IMR-90 (cell line): ENCODE results near the gene ANXA3. TPM values are rescaled to one million over a fixed set of nuclear protein-coding genes. Genes with fewer than 3 reads are reported as not detected.

ENCODE experiments used
- ATAC-seq: fragments of 200-7000 bp; cut with Tn5 transposase; 2 replicates; pipeline ENCODE4 v1.9.1; 2020; ENCODE audit warnings: low read depth, mild to moderate bottlenecking, moderate library complexity
- BruUV-seq: library from RNA; stranded (reverse); fragments of 400-500 nt; replicated peaks from 2 replicates; lab custom pipeline; 2021; lab: Mats Ljungman, UMichigan
- CTCF ChIA-PET: fragments of 300-600 bp; formaldehyde crosslinking; extraction: SDS; loops from one replicate; lab custom pipeline; 2021; ENCODE audit warnings: antibody characterized with exemption; lab: Yijun Ruan, JAX
- POLR2A ChIA-PET: fragments of 300-600 bp; sonication (Branson Sonifier 250); formaldehyde crosslinking; loops from one replicate; lab custom pipeline; 2022; ENCODE audit warnings: antibody characterized with exemption; ENCODE audit not compliant: unreplicated experiment; lab: Charles Lee
- DNase-seq: peaks from one replicate; pipeline ENCODE4 v3.0.0; 2013
- H2AFZ ChIP-seq: replicated peaks from 2 replicates; pipeline ENCODE3; 2013; ENCODE audit warnings: low read length, mild to moderate bottlenecking; ENCODE audit not compliant: poor library complexity
- H2AK5ac ChIP-seq: 2 replicates; pipeline ENCODE4 v1.6.1; 2013; ENCODE audit warnings: low read depth, low read length, inconsistent platforms
- H2AK9ac ChIP-seq: replicated peaks from 2 replicates; pipeline ENCODE3; 2013; ENCODE audit warnings: mild to moderate bottlenecking, low read depth, low read length, moderate library complexity; ENCODE audit not compliant: poor library complexity
- H2BK120ac ChIP-seq: 2 replicates; pipeline ENCODE4 v1.6.1; 2013; ENCODE audit warnings: low read depth, low read length, inconsistent platforms
- H2BK15ac ChIP-seq: 3 replicates; pipeline ENCODE4 v1.6.1; 2013; ENCODE audit warnings: low read depth, low read length, inconsistent platforms
- H2BK20ac ChIP-seq: 2 replicates; pipeline ENCODE4 v1.6.1; 2013; ENCODE audit warnings: low read depth, mild to moderate bottlenecking, inconsistent platforms, low read length, moderate library complexity
- H2BK5ac ChIP-seq: 2 replicates; pipeline ENCODE4 v1.6.1; 2013; ENCODE audit warnings: mild to moderate bottlenecking, low read depth, low read length, inconsistent platforms; ENCODE audit not compliant: poor library complexity, severe bottlenecking
- H3K14ac ChIP-seq: replicated peaks from 2 replicates; pipeline ENCODE4 v1.6.1; 2013; ENCODE audit warnings: low read depth, low read length, inconsistent platforms
- H3K18ac ChIP-seq: 2 replicates; pipeline ENCODE4 v1.6.1; 2013; ENCODE audit warnings: low read depth, low read length, control low read depth
- H3K23ac ChIP-seq: 2 replicates; pipeline ENCODE4 v1.6.1; 2013; ENCODE audit warnings: low read depth, low read length, inconsistent platforms
- H3K27ac ChIP-seq: 2 replicates; pipeline ENCODE4 v1.5.1; 2013; ENCODE audit warnings: mild to moderate bottlenecking, control low read depth, low read length; ENCODE audit not compliant: insufficient read depth
- H3K27me3 ChIP-seq: 2 replicates; pipeline ENCODE4 v1.6.1; 2013; ENCODE audit warnings: low read length; ENCODE audit not compliant: control insufficient read depth, insufficient read depth
- H3K36me3 ChIP-seq: 2 replicates; pipeline ENCODE4 v1.6.1; 2013; ENCODE audit warnings: low read length, mixed read lengths; ENCODE audit not compliant: control insufficient read depth, insufficient read depth
- H3K4ac ChIP-seq: 2 replicates; pipeline ENCODE4 v1.6.1; 2013; ENCODE audit warnings: low read depth, low read length, inconsistent platforms
- H3K4me1 ChIP-seq: 2 replicates; pipeline ENCODE4 v1.6.1; 2013; ENCODE audit warnings: low read length, mixed read lengths; ENCODE audit not compliant: control insufficient read depth, insufficient read depth
- H3K4me2 ChIP-seq: 2 replicates; pipeline ENCODE4 v1.6.1; 2013; ENCODE audit warnings: low read depth, mild to moderate bottlenecking, control low read depth, low read length, moderate library complexity
- H3K4me3 ChIP-seq: 2 replicates; pipeline ENCODE4 v1.5.1; 2013; ENCODE audit warnings: low read depth, mild to moderate bottlenecking, control low read depth, low read length, moderate library complexity; ENCODE audit not compliant: insufficient read depth
- H3K56ac ChIP-seq: 2 replicates; pipeline ENCODE4 v1.6.1; 2013; ENCODE audit warnings: low read length, inconsistent platforms; ENCODE audit not compliant: insufficient read depth; ENCODE audit errors: extremely low read depth
- H3K79me1 ChIP-seq, 2 experiments: 2 replicates each; pipeline ENCODE4 v1.6.1; 2013; ENCODE audit warnings: low read length in 2 of 2, inconsistent platforms in 1 of 2, low read depth in 1 of 2
- H3K9ac ChIP-seq: 2 replicates; pipeline ENCODE4 v1.6.1; 2013; ENCODE audit warnings: low read depth, low read length, control low read depth
- H3K9me1 ChIP-seq: 2 replicates; pipeline ENCODE4 v1.6.1; 2013; ENCODE audit warnings: low read length, inconsistent platforms; ENCODE audit not compliant: insufficient read depth
- H3K9me3 ChIP-seq: 2 replicates; pipeline ENCODE4 v1.6.1; 2013; ENCODE audit warnings: low read length; ENCODE audit not compliant: control insufficient read depth, insufficient read depth
- H4K20me1 ChIP-seq: 2 replicates; pipeline ENCODE4 v1.6.1; 2013; ENCODE audit warnings: low read length, inconsistent platforms; ENCODE audit not compliant: insufficient read depth
- H4K5ac ChIP-seq: 2 replicates; pipeline ENCODE4 v1.6.1; 2013; ENCODE audit warnings: mild to moderate bottlenecking, low read depth, low read length, control low read depth
- H4K8ac ChIP-seq, 2 experiments: 2 replicates each; pipeline ENCODE4 v1.6.1; 2013; ENCODE audit warnings: low read depth in 2 of 2, low read length in 2 of 2, control low read depth in 1 of 2, inconsistent platforms in 1 of 2
- H4K91ac ChIP-seq: 2 replicates; pipeline ENCODE4 v1.6.1; 2013; ENCODE audit warnings: low read depth, low read length, inconsistent platforms; ENCODE audit not compliant: insufficient read depth
- MAFK ChIP-seq: IDR thresholded peaks from 2 replicates; pipeline ENCODE4 v1.6.1; 2012; ENCODE audit warnings: low read depth, low read length, improper control_type of control experiment
- RAD21 ChIP-seq: IDR thresholded peaks from 2 replicates; pipeline ENCODE4 v1.6.1; 2012; ENCODE audit warnings: low read length, improper control_type of control experiment
- WGBS, 2 experiments: methylation state at CpG; one replicate each; pipeline versions ENCODE4 v1.1.5 to v1.1.7; 2013; ENCODE audit warnings: missing lambda C conversion rate in 2 of 2; ENCODE audit not compliant: insufficient read length in 1 of 2; ENCODE audit errors: extremely low coverage in 2 of 2; 5-methylcytosine and 5-hydroxymethylcytosine counted together
- dilution Hi-C: fragments of 300-500 bp; cut with HindIII; formaldehyde crosslinking; loops from one replicate; pipeline ENCODE4 v1.14.3; 2018; ENCODE audit warnings: low sequenced_read_pairs; ENCODE audit not compliant: unreplicated experiment
- in situ Hi-C: fragments of 300-500 bp; cut with MboI; formaldehyde crosslinking; loops from 3 replicates; pipeline ENCODE4 v1.14.3; 2019; ENCODE audit warnings: low sequenced_read_pairs, inconsistent platforms, mixed read lengths
- intact Hi-C: fragments of 100-400 bp; cut with micrococcal nuclease; formaldehyde crosslinking; loops from 2 replicates; pipeline ENCODE4 v1.10.0; 2022
- polyA plus RNA-seq, 3 experiments: library from polyadenylated mRNA; depleted of rRNA; stranded (reverse); fragments of >200 nt; gene quantifications; 2 replicates each; pipeline ENCODE4 v1.2.3, GENCODE V29; 2012; ENCODE audit warnings: low replicate concordance in 1 of 3
- total RNA-seq: library from RNA; depleted of rRNA; stranded (reverse); fragments of >200 nt; gene quantifications from 2 replicates; pipeline ENCODE4 v1.2.3, GENCODE V29; 2012

Gene ANXA3
- total and polyA plus RNA-seq, 2 of the 4 experiments (the other 2 are of a cell fraction) = 4.2 to 5.0 TPM

DNA sequence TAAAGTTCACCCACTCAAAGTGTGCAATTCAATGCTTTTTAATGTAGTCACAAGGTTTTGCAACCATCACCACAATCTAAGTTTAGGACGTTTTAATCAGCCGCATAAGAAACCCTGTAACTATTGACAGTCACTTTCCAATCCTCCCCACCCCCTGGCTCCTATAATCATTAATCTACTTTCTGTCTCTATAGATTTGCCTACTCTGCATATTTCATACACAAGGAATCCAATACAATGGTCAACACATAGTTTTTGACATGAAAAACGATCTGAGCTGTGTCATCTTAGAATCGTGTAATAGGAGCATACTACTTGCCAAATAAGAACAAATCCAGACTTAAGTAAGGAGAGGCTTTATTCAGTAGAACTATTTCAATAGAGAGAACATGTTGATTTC, 47.6 kb downstream of the ANXA3 start:
- H2BK120ac ChIP-seq = no peak overlapping the region
- no peak overlapping the region for H2AK5ac ChIP-seq
- no peak overlapping the region for H2AK9ac ChIP-seq
- no TSS peak for BruUV-seq
- H3K4me1 ChIP-seq = no peaks in the 10 kb centered on the region
- in situ Hi-C loops (no loop called here), dilution Hi-C loops (no loop called here), intact Hi-C loops (no loop called here)
- H2BK5ac ChIP-seq = no peak overlapping the region
- 100% methylated on average over 2 of the region's 4 CpGs; no CpG with 5 or more reads in 1 of the 2 experiments for WGBS, 2 experiments
- H4K91ac ChIP-seq = no peak overlapping the region
- no peak overlapping the region for H4K8ac ChIP-seq
- no peak overlapping the region for H3K4me3 ChIP-seq
- H3K56ac ChIP-seq = no peak overlapping the region
- H2AFZ ChIP-seq = no peak overlapping the region
- no peak overlapping the region for H3K27ac ChIP-seq
- no peak overlapping the region for H3K18ac ChIP-seq
- H3K9me1 ChIP-seq = no peaks in the 10 kb centered on the region
- no peaks in the 10 kb centered on the region for H3K9me3 ChIP-seq
- ChIA-PET POLR2A (no interaction called here), CTCF (no interaction called here)
- no peak overlapping the region for H3K14ac ChIP-seq
- H3K23ac ChIP-seq = no peak overlapping the region
- no peak for TF ChIP-seq RAD21
- peak; percentile 74 for TF ChIP-seq MAFK
- no peaks in the 10 kb centered on the region for H3K36me3 ChIP-seq
- DNase-seq = no peak
- H4K20me1 ChIP-seq = no peaks in the 10 kb centered on the region
- H3K79me1 ChIP-seq = no peaks in the 10 kb centered on the region
- H3K27me3 ChIP-seq = no peaks in the 10 kb centered on the region
- no peak for ATAC-seq
- no peak overlapping the region for H2BK20ac ChIP-seq
- H3K4me2 ChIP-seq = no peak overlapping the region
- H2BK15ac ChIP-seq = no peak overlapping the region
- H3K4ac ChIP-seq = no peak overlapping the region
- no peak overlapping the region for H3K9ac ChIP-seq
- H4K5ac ChIP-seq = no peak overlapping the region
